B cell (primary cell): ENCODE results near the gene NANOS2. TPM values are rescaled to one million over a fixed set of nuclear protein-coding genes. Genes with fewer than 3 reads are reported as not detected.

Experiments
- ATAC-seq: fragments of 200-7000 bp; cut with Tn5 transposase; one replicate; pipeline ENCODE4 v1.10.0; 2021; ENCODE audit warnings: low read depth, mild to moderate bottlenecking, moderate number of reproducible peaks, moderate library complexity
- CTCF ChIA-PET: fragments of 350-600 bp; sonication (Branson Sonifier 250); formaldehyde crosslinking; loops from one replicate; lab custom pipeline; 2021; ENCODE audit warnings: antibody characterized with exemption, inconsistent platforms; lab: Charles Lee
- POLR2A ChIA-PET: fragments of 350-600 bp; sonication (Branson Sonifier 250); formaldehyde crosslinking; loops from one replicate; lab custom pipeline; 2021; ENCODE audit warnings: antibody characterized with exemption; lab: Charles Lee
- DNase-seq: peaks from one replicate; pipeline ENCODE4 v3.0.0; 2013
- H2AFZ ChIP-seq: 2 replicates; pipeline ENCODE4 v1.6.1; 2012; ENCODE audit warnings: mild to moderate bottlenecking, low read depth, low read length; ENCODE audit not compliant: insufficient read depth, poor library complexity, severe bottlenecking
- H3K27ac ChIP-seq, 2 donors: 1 replicate in 1 of 2; 2 replicates in 1 of 2; pipeline ENCODE4 v1.5.1; 2012 to 2013; ENCODE audit warnings: low read length in 2 of 2, mild to moderate bottlenecking in 2 of 2, moderate library complexity in 1 of 2
- H3K27me3 ChIP-seq, 4 experiments: fragments of 200-600 bp in 1 of 4; sonication (generic) in 1 of 4; replicated peaks in 1 of 4; 1 replicate in 2 of 4; 2 replicates in 2 of 4; pipeline versions ENCODE4 v1.6.1 to v1.7.0; 2013 to 2016; ENCODE audit warnings: low read length in 3 of 4, mild to moderate bottlenecking in 2 of 4, mixed read lengths in 1 of 4, moderate library complexity in 1 of 4; ENCODE audit not compliant: insufficient read depth in 4 of 4, control insufficient read depth in 3 of 4; ENCODE audit errors: control extremely low read depth in 1 of 4
- H3K36me3 ChIP-seq, 2 experiments: replicated peaks in 1 of 2; 1 replicate in 1 of 2; 2 replicates in 1 of 2; pipeline versions ENCODE4 v1.6.1 to v1.7.1; 2013; ENCODE audit warnings: low read length in 1 of 2; ENCODE audit not compliant: insufficient read depth in 2 of 2, control insufficient read depth in 1 of 2; ENCODE audit errors: control extremely low read depth in 1 of 2, extremely low read depth in 1 of 2
- H3K4me1 ChIP-seq, 2 donors: fragments of 200-600 bp in 1 of 2; sonication (generic) in 1 of 2; 1 replicate in 1 of 2; 2 replicates in 1 of 2; pipeline versions ENCODE4 v1.5.1 to v1.6.1; 2013 to 2017; ENCODE audit warnings: low read length in 2 of 2; ENCODE audit not compliant: control insufficient read depth in 2 of 2, insufficient read depth in 2 of 2
- H3K4me2 ChIP-seq: replicated peaks from 2 replicates; pipeline ENCODE3; 2012; ENCODE audit warnings: mild to moderate bottlenecking, low read depth, low read length; ENCODE audit not compliant: poor library complexity, severe bottlenecking
- H3K4me3 ChIP-seq, 5 experiments: fragments of 200-600 bp in 1 of 5; sonication (generic) in 1 of 5; 1 replicate in 3 of 5; 2 replicates in 2 of 5; pipeline versions ENCODE4 v1.5.1 to v1.7.0; 2011 to 2016; ENCODE audit warnings: low read length in 4 of 5, mild to moderate bottlenecking in 4 of 5, low read depth in 2 of 5, control low read depth in 1 of 5, moderate library complexity in 1 of 5; ENCODE audit not compliant: insufficient read depth in 1 of 5; ENCODE audit errors: control extremely low read depth in 1 of 5, extremely low read depth in 1 of 5
- H3K79me2 ChIP-seq: fragments of 200-600 bp; sonication (generic); one replicate; pipeline ENCODE4 v1.6.0; 2016; ENCODE audit warnings: low read length; ENCODE audit not compliant: control insufficient read depth, insufficient read depth
- H3K9ac ChIP-seq: fragments of 200-600 bp; sonication (generic); 2 replicates; pipeline ENCODE4 v1.6.1; 2017; ENCODE audit warnings: mild to moderate bottlenecking, low read length, moderate library complexity
- H3K9me3 ChIP-seq, 3 donors: one replicate each; pipeline versions ENCODE4 v1.6.1 to v1.7.1; 2013; ENCODE audit warnings: low read length in 2 of 3; ENCODE audit not compliant: control insufficient read depth in 2 of 3, insufficient read depth in 1 of 3; ENCODE audit errors: control extremely low read depth in 1 of 3
- H4K20me1 ChIP-seq: 2 replicates; pipeline ENCODE4 v1.6.0; 2012; ENCODE audit warnings: mild to moderate bottlenecking, low read length; ENCODE audit not compliant: insufficient read depth, control insufficient read depth, poor library complexity, severe bottlenecking
- H3K27ac Mint-ChIP-seq: one replicate; pipeline ENCODE4 v1.8.0; 2021; ENCODE audit warnings: mixed read lengths
- H3K27me3 Mint-ChIP-seq: one replicate; pipeline ENCODE4 v1.8.0; 2021; ENCODE audit warnings: mixed read lengths
- H3K4me1 Mint-ChIP-seq: one replicate; pipeline ENCODE4 v1.8.0; 2021; ENCODE audit warnings: mixed read lengths
- H3K4me3 Mint-ChIP-seq: one replicate; pipeline ENCODE4 v1.8.0; 2021; ENCODE audit warnings: mixed read lengths
- H3K9me3 Mint-ChIP-seq: one replicate; pipeline ENCODE4 v1.8.0; 2022; ENCODE audit warnings: mixed read lengths; ENCODE audit not compliant: insufficient read depth
- EZH2 ChIP-seq: IDR thresholded peaks from 2 replicates; pipeline ENCODE4 v1.6.1; 2012; ENCODE audit warnings: borderline replicate concordance, low read depth, mild to moderate bottlenecking, moderate library complexity, low read length; ENCODE audit not compliant: insufficient read depth, poor library complexity, severe bottlenecking
- WGBS: methylation state at CpG from one replicate; pipeline ENCODE4 v1.1.5; 2013; ENCODE audit warnings: missing lambda C conversion rate; ENCODE audit not compliant: insufficient coverage; 5-methylcytosine and 5-hydroxymethylcytosine counted together
- intact Hi-C: fragments of 100-400 bp; cut with micrococcal nuclease; formaldehyde crosslinking; loops from one replicate; pipeline ENCODE4 v1.10.0; 2022
- polyA plus RNA-seq: library from polyadenylated mRNA; depleted of rRNA; stranded (reverse); fragments of >200 nt; gene quantifications from 2 replicates; pipeline ENCODE4 v1.2.3, GENCODE V29; 2012
- total RNA-seq, 2 donors: library from RNA; stranded (reverse); fragments of 120-200 nt in 1 of 2; gene quantifications; 1 replicate in 1 of 2; 2 replicates in 1 of 2; pipeline versions ENCODE4 v1.2.3 to v1.2.4, GENCODE V29; 2013 to 2022
- TF ChIP-seq, protein P1 (sequence below): fragments of 200-600 bp; IDR thresholded peaks from one replicate; pipeline ENCODE4 v1.8.0; 2022; ENCODE audit warnings: antibody characterized with exemption, mild to moderate bottlenecking

NANOS2 gene
- total and polyA plus RNA-seq, 2 donors (not counting 1 experiment from before 2014, with no cell fraction given), result not detected

DNA sequence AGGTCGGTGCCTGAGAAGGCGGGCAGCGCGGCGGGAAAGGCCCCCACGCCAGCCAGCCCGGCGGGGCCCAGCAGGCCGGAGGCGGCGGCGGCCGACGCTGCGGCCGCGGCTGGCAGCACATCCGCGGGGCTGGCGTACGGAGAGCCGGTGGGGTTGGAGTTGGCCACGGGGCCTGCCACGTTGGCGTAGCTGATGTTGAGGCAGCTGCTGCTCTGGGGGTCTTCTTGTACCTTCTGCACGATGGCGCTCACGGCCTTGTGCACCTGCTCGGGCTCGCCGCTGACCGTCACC is 25.9 kb upstream of the NANOS2 start:
- Mint-ChIP-seq H3K27me3 (peaks cover 58% of the 10 kb centered on the region), H3K27ac (no peak overlapping the region), H3K9me3 (no peaks in the 10 kb centered on the region), H3K4me3 (no peak overlapping the region), H3K4me1 (no peaks in the 10 kb centered on the region)
- H3K4me2 ChIP-seq, result no peak overlapping the region
- no peak for ATAC-seq
- no peak overlapping the region for H3K27ac ChIP-seq
- DNase-seq, result no peak
- H3K4me1 ChIP-seq, result no peaks in the 10 kb centered on the region
- ChIA-PET CTCF (no interaction called here), POLR2A (no interaction called here)
- TF ChIP-seq, protein P1, sequence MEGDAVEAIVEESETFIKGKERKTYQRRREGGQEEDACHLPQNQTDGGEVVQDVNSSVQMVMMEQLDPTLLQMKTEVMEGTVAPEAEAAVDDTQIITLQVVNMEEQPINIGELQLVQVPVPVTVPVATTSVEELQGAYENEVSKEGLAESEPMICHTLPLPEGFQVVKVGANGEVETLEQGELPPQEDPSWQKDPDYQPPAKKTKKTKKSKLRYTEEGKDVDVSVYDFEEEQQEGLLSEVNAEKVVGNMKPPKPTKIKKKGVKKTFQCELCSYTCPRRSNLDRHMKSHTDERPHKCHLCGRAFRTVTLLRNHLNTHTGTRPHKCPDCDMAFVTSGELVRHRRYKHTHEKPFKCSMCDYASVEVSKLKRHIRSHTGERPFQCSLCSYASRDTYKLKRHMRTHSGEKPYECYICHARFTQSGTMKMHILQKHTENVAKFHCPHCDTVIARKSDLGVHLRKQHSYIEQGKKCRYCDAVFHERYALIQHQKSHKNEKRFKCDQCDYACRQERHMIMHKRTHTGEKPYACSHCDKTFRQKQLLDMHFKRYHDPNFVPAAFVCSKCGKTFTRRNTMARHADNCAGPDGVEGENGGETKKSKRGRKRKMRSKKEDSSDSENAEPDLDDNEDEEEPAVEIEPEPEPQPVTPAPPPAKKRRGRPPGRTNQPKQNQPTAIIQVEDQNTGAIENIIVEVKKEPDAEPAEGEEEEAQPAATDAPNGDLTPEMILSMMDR, result no peak
- TF ChIP-seq EZH2, result no peak
- no peaks in the 10 kb centered on the region for H4K20me1 ChIP-seq
- H3K79me2 ChIP-seq, result no peaks in the 10 kb centered on the region
- peaks cover 0 to 31% (median 3%) of the 10 kb centered on the region in 4 experiments for H3K27me3 ChIP-seq
- intact Hi-C loops, result no loop called here
- H3K9me3 ChIP-seq, result peaks cover 0 to 14% (median 0%) of the 10 kb centered on the region in 3 donors
- no peak overlapping the region for H2AFZ ChIP-seq
- H3K36me3 ChIP-seq, result no peaks in the 10 kb centered on the region
- no peak overlapping the region for H3K4me3 ChIP-seq
- whole genome bisulfite sequencing, result 57% methylated on average over 32 of the region's 32 CpGs
- no peak overlapping the region for H3K9ac ChIP-seq

DNA sequence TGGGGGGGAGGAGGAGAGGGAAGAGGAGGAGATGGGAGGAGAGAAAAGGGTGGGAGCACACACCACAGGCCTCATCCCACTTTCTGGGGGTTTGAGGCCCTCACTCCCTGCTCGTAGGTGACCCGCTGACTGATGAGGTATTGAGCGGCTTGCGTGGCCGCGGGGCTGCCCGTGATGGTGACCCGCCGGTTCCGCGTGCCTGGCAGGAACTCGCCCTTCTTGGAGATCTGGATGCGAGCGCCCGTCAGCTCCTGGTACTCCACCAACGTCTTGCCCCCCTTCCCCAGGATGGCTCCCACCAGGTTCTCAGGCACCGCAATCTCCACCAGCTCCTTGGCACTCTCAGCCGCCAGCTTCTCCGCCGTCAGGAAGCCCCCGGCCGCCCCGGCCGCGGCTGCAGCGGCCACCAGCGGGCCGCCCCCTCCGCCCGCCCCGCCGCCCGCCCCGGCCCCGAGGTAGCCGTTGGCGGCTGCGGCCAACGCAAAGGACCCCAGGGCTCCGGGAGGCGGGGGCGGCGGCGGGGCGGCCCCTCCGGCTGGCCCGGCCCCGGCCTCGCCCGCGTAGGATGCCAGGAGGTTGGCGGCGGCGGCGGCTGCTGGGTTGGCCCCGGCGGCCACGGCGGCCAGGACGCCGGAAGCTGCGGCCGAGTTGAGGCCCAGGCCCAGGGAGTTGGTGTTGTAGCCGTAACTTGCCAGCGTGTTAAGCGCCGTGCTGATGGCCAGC is 25.4 kb upstream of the NANOS2 start:
- WGBS, result 37% methylated on average over 64 of the region's 67 CpGs
- H3K4me1 ChIP-seq, result no peaks in the 10 kb centered on the region
- CTCF ChIA-PET, result no interaction called here
- no peak overlapping the region for H2AFZ ChIP-seq
- no peaks in the 10 kb centered on the region for H3K79me2 ChIP-seq
- intact Hi-C loops, result no loop called here
- no peaks in the 10 kb centered on the region for H3K36me3 ChIP-seq
- H3K9ac ChIP-seq, result no peak overlapping the region
- Mint-ChIP-seq H3K9me3 (no peaks in the 10 kb centered on the region), H3K27ac (no peak overlapping the region), H3K4me1 (no peaks in the 10 kb centered on the region), H3K4me3 (no peak overlapping the region), H3K27me3 (peaks cover 61% of the 10 kb centered on the region)
- H3K27me3 ChIP-seq, result peaks cover 0 to 35% (median 3%) of the 10 kb centered on the region in 4 experiments
- ATAC-seq (no peak), DNase-seq (no peak)
- no peak overlapping the region for H3K4me2 ChIP-seq
- H3K9me3 ChIP-seq, result peaks cover 0 to 14% (median 0%) of the 10 kb centered on the region in 3 donors
- TF ChIP-seq EZH2, result no peak
- TF ChIP-seq, protein P1, result no peak
- no peaks in the 10 kb centered on the region for H4K20me1 ChIP-seq
- no peak overlapping the region for H3K27ac ChIP-seq
- H3K4me3 ChIP-seq, result no peak overlapping the region
- POLR2A ChIA-PET, result no interaction called here
